GM23248 (cell line): ENCODE results near the gene SKAP2. TPM values are rescaled to one million over a fixed set of nuclear protein-coding genes. Genes with fewer than 3 reads are reported as not detected.

Experiments used
- DNase-seq: peaks from one replicate; pipeline ENCODE4 v3.0.0-alpha.2; 2015
- H2AFZ ChIP-seq: fragments of 200-600 bp; sonication (generic); 2 replicates; pipeline ENCODE4 v1.6.1; 2016; ENCODE audit warnings: antibody characterized with exemption
- H3F3A ChIP-seq: fragments of 200-600 bp; sonication (generic); 2 replicates; pipeline ENCODE4 v1.6.1; 2016; ENCODE audit warnings: mild to moderate bottlenecking, antibody characterized with exemption, mixed run types; ENCODE audit not compliant: insufficient read depth
- H3K27ac ChIP-seq: fragments of 200-600 bp; sonication (generic); 2 replicates; pipeline ENCODE4 v1.5.1; 2016; ENCODE audit warnings: mild to moderate bottlenecking
- H3K27me3 ChIP-seq: fragments of 200-600 bp; sonication (generic); replicated peaks from 2 replicates; pipeline ENCODE4 v1.6.1; 2016; ENCODE audit warnings: mild to moderate bottlenecking; ENCODE audit not compliant: insufficient read depth
- H3K36me3 ChIP-seq: fragments of 200-600 bp; sonication (generic); 2 replicates; pipeline ENCODE4 v1.6.1; 2016; ENCODE audit warnings: low read depth, mild to moderate bottlenecking
- H3K4me1 ChIP-seq: fragments of 200-600 bp; sonication (generic); 2 replicates; pipeline ENCODE4 v1.6.1; 2016; ENCODE audit warnings: mild to moderate bottlenecking; ENCODE audit not compliant: insufficient read depth
- H3K4me2 ChIP-seq: fragments of 200-600 bp; sonication (generic); one replicate; pipeline ENCODE4 v1.6.1; 2016; ENCODE audit warnings: mild to moderate bottlenecking; ENCODE audit not compliant: unreplicated experiment
- H3K4me3 ChIP-seq: fragments of 200-600 bp; sonication (generic); 2 replicates; pipeline ENCODE4 v1.5.1; 2016; ENCODE audit warnings: mild to moderate bottlenecking
- H3K79me2 ChIP-seq: fragments of 200-600 bp; sonication (generic); 2 replicates; pipeline ENCODE4 v1.6.1; 2016; ENCODE audit warnings: mild to moderate bottlenecking; ENCODE audit not compliant: insufficient read depth
- H3K9ac ChIP-seq: fragments of 200-600 bp; sonication (generic); 2 replicates; pipeline ENCODE4 v1.6.1; 2016; ENCODE audit warnings: mild to moderate bottlenecking
- H3K9me2 ChIP-seq: fragments of 200-600 bp; sonication (generic); 2 replicates; pipeline ENCODE4 v1.6.1; 2016; ENCODE audit warnings: mixed run types, mild to moderate bottlenecking, moderate library complexity; ENCODE audit not compliant: insufficient read depth
- H3K9me3 ChIP-seq: fragments of 200-600 bp; sonication (generic); one replicate; pipeline ENCODE4 v1.6.1; 2017; ENCODE audit warnings: low read depth
- H4K20me1 ChIP-seq: fragments of 200-600 bp; sonication (generic); 2 replicates; pipeline ENCODE4 v1.6.0; 2016; ENCODE audit not compliant: insufficient read depth
- EZH2 ChIP-seq: fragments of 200-600 bp; sonication (generic); IDR thresholded peaks from 2 replicates; pipeline ENCODE4 v1.6.1; 2018; ENCODE audit warnings: antibody characterized with exemption, mild to moderate bottlenecking; ENCODE audit not compliant: insufficient read depth, poor library complexity, severe bottlenecking
- EZH2phosphoT487 ChIP-seq: fragments of 200-600 bp; sonication (generic); IDR thresholded peaks from 2 replicates; pipeline ENCODE4 v1.6.1; 2018; ENCODE audit warnings: antibody characterized with exemption, moderate library complexity, mild to moderate bottlenecking, low read depth; ENCODE audit not compliant: insufficient read depth
- WGBS, 2 experiments: methylation state at CpG; one replicate each; pipeline ENCODE4 v1.1.6; 2015 to 2017; ENCODE audit warnings: low lambda C conversion rate in 2 of 2, low coverage in 1 of 2; ENCODE audit errors: missing lambda C conversion rate in 2 of 2; 5-methylcytosine and 5-hydroxymethylcytosine counted together
- in situ Hi-C: fragments of 300-500 bp; cut with MboI; formaldehyde crosslinking; loops from 2 replicates; pipeline ENCODE4 v1.15.0; 2020
- polyA plus RNA-seq: library from polyadenylated mRNA; unstranded; fragments of >200 nt; fragmentation: Nextera tagmentation; extraction: Ambion mirVana; gene quantifications from 2 replicates; pipeline ENCODE4 v1.2.1, GENCODE V29; 2016
- total RNA-seq: library from RNA; depleted of rRNA; stranded (reverse); fragments of >200 nt; shearing (Covaris generic); gene quantifications from 2 replicates; pipeline ENCODE4 v1.2.3, GENCODE V29; 2014

Gene SKAP2
- total and polyA plus RNA-seq, 2 experiments from 2014 or later, result 18.7 to 28.9 TPM

GRCh38 chr7:26648554-26648953 is 215.8 kb downstream of the SKAP2 start:
- Histone ChIP-seq H3K9me2 (no peaks in the 10 kb centered on the region), H3F3A (no peaks in the 10 kb centered on the region), H4K20me1 (no peaks in the 10 kb centered on the region), H3K4me2 (peak overlapping the region; percentile 70), H3K4me1 (peaks cover 7% of the 10 kb centered on the region), H3K36me3 (no peaks in the 10 kb centered on the region), H3K9me3 (no peaks in the 10 kb centered on the region), H2AFZ (no peak overlapping the region), H3K27me3 (no peaks in the 10 kb centered on the region), H3K4me3 (no peak overlapping the region), H3K79me2 (no peaks in the 10 kb centered on the region), H3K9ac (no peak overlapping the region), H3K27ac (no peak overlapping the region)
- no peak for TF ChIP-seq EZH2phosphoT487
- no peak for TF ChIP-seq EZH2
- 43 to 52% methylated on average over 2 of the region's 2 CpGs for WGBS, 2 experiments
- in situ Hi-C loops, result no loop called here
- peak; percentile 78 for DNase-seq

- no peaks in the 10 kb centered on the region for H3K36me3 ChIP-seq
- H3K9me2 ChIP-seq, result no peaks in the 10 kb centered on the region
- H3K4me1 ChIP-seq, result peaks cover 7% of the 10 kb centered on the region
- in situ Hi-C loops, result no loop called here
- H3K9me3 ChIP-seq, result no peaks in the 10 kb centered on the region
- no peaks in the 10 kb centered on the region for H4K20me1 ChIP-seq
- H3F3A ChIP-seq, result no peaks in the 10 kb centered on the region
- H3K27me3 ChIP-seq, result no peaks in the 10 kb centered on the region
- no peak overlapping the region for H3K4me3 ChIP-seq
- H2AFZ ChIP-seq, result no peak overlapping the region
- no peaks in the 10 kb centered on the region for H3K79me2 ChIP-seq
- no peak overlapping the region for H3K27ac ChIP-seq
- H3K9ac ChIP-seq, result no peak overlapping the region
- DNase-seq, result no peak
- WGBS, 2 experiments, result 93 to 97% methylated on average over 7 of the region's 7 CpGs
- H3K4me2 ChIP-seq, result no peak overlapping the region
- no peak for TF ChIP-seq EZH2phosphoT487
- TF ChIP-seq EZH2, result no peak
Observed at GRCh38 chr7:26646336-26647048, 217.9 kb downstream of the SKAP2 start.

- Histone ChIP-seq H3K79me2 (no peaks in the 10 kb centered on the region), H4K20me1 (no peaks in the 10 kb centered on the region), H2AFZ (no peak overlapping the region), H3K9me2 (no peaks in the 10 kb centered on the region), H3K36me3 (no peaks in the 10 kb centered on the region), H3K4me1 (peaks cover 7% of the 10 kb centered on the region), H3K4me3 (no peak overlapping the region), H3K9ac (no peak overlapping the region), H3K27ac (no peak overlapping the region), H3K9me3 (no peaks in the 10 kb centered on the region), H3K4me2 (no peak overlapping the region), H3F3A (no peaks in the 10 kb centered on the region), H3K27me3 (no peaks in the 10 kb centered on the region)
- WGBS, 2 experiments, result 76 to 77% methylated on average over 6 of the region's 6 CpGs
- TF ChIP-seq EZH2phosphoT487 (no peak), EZH2 (no peak)
- no peak for DNase-seq
- in situ Hi-C loops, result no loop called here
Observed at GRCh38 chr7:26645121-26645520, 219.3 kb downstream of the SKAP2 start.

GRCh38 chr7:26642416-26642815 is 222.0 kb downstream of the SKAP2 start:
- H2AFZ ChIP-seq, result no peak overlapping the region
- no peak overlapping the region for H3K9ac ChIP-seq
- no peaks in the 10 kb centered on the region for H3K36me3 ChIP-seq
- H3K9me3 ChIP-seq, result no peaks in the 10 kb centered on the region
- H3K79me2 ChIP-seq, result no peaks in the 10 kb centered on the region
- H3K27me3 ChIP-seq, result no peaks in the 10 kb centered on the region
- TF ChIP-seq EZH2phosphoT487 (no peak), EZH2 (no peak)
- H3F3A ChIP-seq, result no peaks in the 10 kb centered on the region
- 97 to 99% methylated on average over 3 of the region's 3 CpGs for WGBS, 2 experiments
- no peaks in the 10 kb centered on the region for H3K4me1 ChIP-seq
- DNase-seq, result no peak
- no peak overlapping the region for H3K27ac ChIP-seq
- in situ Hi-C loops, result no loop called here
- H3K4me3 ChIP-seq, result no peak overlapping the region
- H3K9me2 ChIP-seq, result no peaks in the 10 kb centered on the region
- H3K4me2 ChIP-seq, result no peak overlapping the region
- no peaks in the 10 kb centered on the region for H4K20me1 ChIP-seq
